Fibroblast of villous mesenchyme (primary cell): Measurements from ENCODE around the gene SRP72. TPM values are rescaled to one million over a fixed set of nuclear protein-coding genes. Genes with fewer than 3 reads are reported as not detected.

Source experiments
- DNase-seq: peaks from one replicate; pipeline ENCODE4 v3.0.0-alpha.2; 2010; ENCODE audit warnings: low read depth
- H3K4me3 ChIP-seq: 2 replicates; pipeline ENCODE4 v1.5.1; 2011; ENCODE audit warnings: low read depth, mild to moderate bottlenecking, low read length
- CTCF ChIP-seq: IDR thresholded peaks from 2 replicates; pipeline ENCODE4 v1.5.1; 2012; ENCODE audit warnings: low read depth, mild to moderate bottlenecking, low read length; ENCODE audit not compliant: insufficient read depth
- total RNA-seq: library from RNA; depleted of rRNA; stranded (reverse); fragments of >200 nt; gene quantifications from 2 replicates; pipeline ENCODE4 v1.2.3, GENCODE V29; 2012

The SRP72 gene
- total RNA-seq, 1 donor: 93.3 TPM

- no peak for TF ChIP-seq CTCF
- no peak overlapping the region for H3K4me3 ChIP-seq
- DNase-seq: no peak
Measured at GRCh38 chr4:56463711-56464110, 3.7 kb upstream of the SRP72 start.

GRCh38 chr4:56464581-56464980, 2.8 kb upstream of the SRP72 start:
- no peak overlapping the region for H3K4me3 ChIP-seq
- no peak for DNase-seq
- TF ChIP-seq CTCF: no peak

- no peak for TF ChIP-seq CTCF
- peak overlapping the region; percentile 94 for H3K4me3 ChIP-seq
- DNase-seq: peak; percentile 36
Measured at GRCh38 chr4:56465599-56466295, 1.7 kb upstream of the SRP72 start.

- H3K4me3 ChIP-seq: peak overlapping the region; percentile 94
- DNase-seq: peak; percentile 79
Measured at GRCh38 chr4:56466296-56466761, 1.1 kb upstream of the SRP72 start.

- no peak for DNase-seq
- H3K4me3 ChIP-seq: peak overlapping the region; percentile 94
- TF ChIP-seq CTCF: no peak
Measured at GRCh38 chr4:56466910-56467283, 520 bp upstream of the SRP72 start.

GRCh38 chr4:56468097-56468422, 643 bp downstream of the SRP72 start:
- TF ChIP-seq CTCF: no peak
- peak; percentile 49 for DNase-seq
- peak overlapping the region; percentile 94 for H3K4me3 ChIP-seq

- DNase-seq: peak; percentile 8
- no peak for TF ChIP-seq CTCF
- no peak overlapping the region for H3K4me3 ChIP-seq
Measured at GRCh38 chr4:56469489-56470210, 2.2 kb downstream of the SRP72 start.
